HCT116 (cell line): ENCODE results near the gene EPHB2. TPM values are rescaled to one million over a fixed set of nuclear protein-coding genes. Genes with fewer than 3 reads are reported as not detected.

ENCODE experiments used
- ATAC-seq: fragments of 200-7000 bp; cut with Tn5 transposase; 2 replicates; pipeline ENCODE4 v1.9.1; 2020; ENCODE audit warnings: mild to moderate bottlenecking, moderate library complexity
- BruUV-seq: library from RNA; stranded (reverse); fragments of 400-500 nt; replicated peaks from 2 replicates; lab custom pipeline; 2021; lab: Mats Ljungman, UMichigan
- CTCF ChIA-PET: fragments of 300-600 bp; sonication (Branson Sonifier 250); formaldehyde crosslinking; loops from one replicate; lab custom pipeline; 2021; ENCODE audit warnings: antibody characterized with exemption; lab: Charles Lee
- POLR2A ChIA-PET: fragments of 300-600, 350-600 bp; sonication (Branson Sonifier 250); formaldehyde crosslinking; loops from one replicate; lab custom pipeline; 2021; ENCODE audit warnings: antibody characterized with exemption; lab: Charles Lee
- RAD21 ChIA-PET, 2 experiments: fragments of 300-600 bp; sonication (Branson Sonifier 250); formaldehyde crosslinking; loops; one replicate each; lab custom pipeline; 2023; ENCODE audit warnings: low total read pairs in 2 of 2; ENCODE audit not compliant: uncharacterized antibody in 2 of 2, unreplicated experiment in 2 of 2, low non-redundant PET in 1 of 2; lab: Charles Lee
- DNase-seq: peaks from one replicate; pipeline ENCODE4 v3.0.0-alpha.2; 2010; ENCODE audit warnings: low read depth, low spot score
- H2AFZ ChIP-seq: fragments of 200-600 bp; shearing (Covaris generic), sonication (generic); 2 replicates; pipeline ENCODE4 v1.6.1; 2017; ENCODE audit warnings: low read depth, mixed run types, mixed read lengths, antibody characterized with exemption, low read length; ENCODE audit not compliant: poor library complexity, severe bottlenecking
- H3K27ac ChIP-seq: 2 replicates; pipeline ENCODE4 v1.5.1; 2012; ENCODE audit warnings: low read depth, low read length
- H3K27me3 ChIP-seq: fragments of 200-600 bp; sonication (generic); 2 replicates; pipeline ENCODE4 v1.6.1; 2016; ENCODE audit warnings: mixed run types, low read length, mixed read lengths; ENCODE audit not compliant: insufficient read depth
- H3K36me3 ChIP-seq, 2 experiments: fragments of 200-500 bp in 1 of 2; fragments of 200-600 bp in 1 of 2; sonication (Bioruptor generic) in 1 of 2; sonication (generic) in 1 of 2; 2 replicates each; pipeline versions ENCODE4 v1.5.1 to v1.6.1; 2014 to 2016; ENCODE audit warnings: low read length in 2 of 2, inconsistent platforms in 1 of 2, mixed read lengths in 1 of 2, mixed run types in 1 of 2; ENCODE audit not compliant: insufficient read depth in 2 of 2, control insufficient read depth in 1 of 2
- H3K4me1 ChIP-seq, 2 experiments: fragments of 200-600 bp in 1 of 2; sonication (generic) in 1 of 2; 2 replicates each; pipeline versions ENCODE4 v1.5.1 to v1.6.1; 2012 to 2017; ENCODE audit warnings: low read length in 2 of 2, inconsistent platforms in 1 of 2, mild to moderate bottlenecking in 1 of 2, mixed read lengths in 1 of 2, mixed run types in 1 of 2, moderate library complexity in 1 of 2; ENCODE audit not compliant: insufficient read depth in 2 of 2, control insufficient read depth in 1 of 2
- H3K4me2 ChIP-seq: fragments of 200-600 bp; sonication (generic); 2 replicates; pipeline ENCODE4 v1.6.1; 2017; ENCODE audit warnings: mixed run types, low read length, mixed read lengths
- H3K4me3 ChIP-seq, 2 experiments: fragments of 200-600 bp in 1 of 2; sonication (generic) in 1 of 2; replicated peaks in 1 of 2; 2 replicates each; pipeline ENCODE4 v1.5.1; 2011 to 2016; ENCODE audit warnings: low read length in 2 of 2, control low read depth in 1 of 2, low read depth in 1 of 2, mild to moderate bottlenecking in 1 of 2, mixed read lengths in 1 of 2, mixed run types in 1 of 2
- H3K79me2 ChIP-seq: fragments of 200-600 bp; sonication (generic); 2 replicates; pipeline ENCODE4 v1.6.1; 2017; ENCODE audit warnings: mild to moderate bottlenecking, mixed run types, low read length, moderate library complexity, mixed read lengths; ENCODE audit not compliant: insufficient read depth
- H3K9ac ChIP-seq: fragments of 200-600 bp; sonication (generic); 2 replicates; pipeline ENCODE4 v1.6.1; 2016; ENCODE audit warnings: low read length, mixed read lengths
- H3K9me2 ChIP-seq: fragments of 200-600 bp; sonication (generic), shearing (Covaris generic); 2 replicates; pipeline ENCODE4 v1.6.1; 2017; ENCODE audit warnings: mixed run types, mild to moderate bottlenecking, moderate library complexity; ENCODE audit not compliant: insufficient read depth
- H3K9me3 ChIP-seq, 2 experiments: fragments of 200-500 bp in 1 of 2; fragments of 200-600 bp in 1 of 2; sonication (Bioruptor generic) in 1 of 2; sonication (generic) in 1 of 2; 2 replicates each; pipeline ENCODE4 v1.6.1; 2014 to 2017; ENCODE audit warnings: low read length in 2 of 2, mixed read lengths in 2 of 2, inconsistent platforms in 1 of 2, low read depth in 1 of 2, mild to moderate bottlenecking in 1 of 2, mixed run types in 1 of 2, moderate library complexity in 1 of 2; ENCODE audit not compliant: control insufficient read depth in 1 of 2, insufficient read depth in 1 of 2
- H4K20me1 ChIP-seq: fragments of 200-600 bp; sonication (generic), shearing (Covaris generic); 2 replicates; pipeline ENCODE4 v1.6.1; 2017; ENCODE audit warnings: mixed run types, mild to moderate bottlenecking, moderate library complexity; ENCODE audit not compliant: insufficient read depth
- CBX3 ChIP-seq: IDR thresholded peaks from 2 replicates; pipeline ENCODE4 v1.6.1; 2012; ENCODE audit warnings: low read depth
- CEBPB ChIP-seq: IDR thresholded peaks from 2 replicates; pipeline ENCODE4 v1.6.1; 2012; ENCODE audit warnings: low read depth
- ELF1 ChIP-seq: IDR thresholded peaks from 2 replicates; pipeline ENCODE4 v1.6.1; 2012; ENCODE audit warnings: low read depth, borderline replicate concordance
- EZH2 ChIP-seq: fragments of 200-600 bp; sonication (generic); IDR thresholded peaks from 2 replicates; pipeline ENCODE4 v1.6.1; 2017; ENCODE audit warnings: antibody characterized with exemption, mixed run types
- JUND ChIP-seq: IDR thresholded peaks from 2 replicates; pipeline ENCODE4 v1.6.1; 2012
- POLR2A ChIP-seq: IDR thresholded peaks from 2 replicates; pipeline ENCODE4 v1.7.0; 2011; ENCODE audit warnings: borderline replicate concordance; ENCODE audit not compliant: insufficient read depth, insufficient read length; ENCODE audit errors: extremely low read depth
- POLR2AphosphoS5 ChIP-seq: IDR thresholded peaks from 2 replicates; pipeline ENCODE4 v1.6.1; 2011; ENCODE audit warnings: mild to moderate bottlenecking, low read depth, low read length, moderate library complexity
- SP1 ChIP-seq: IDR thresholded peaks from 2 replicates; pipeline ENCODE4 v1.6.1; 2012; ENCODE audit warnings: low read depth
- SRF ChIP-seq: IDR thresholded peaks from 2 replicates; pipeline ENCODE4 v1.6.1; 2012; ENCODE audit warnings: low read depth
- TCF7L2 ChIP-seq: IDR thresholded peaks from 2 replicates; pipeline ENCODE4 v1.7.0; 2011; ENCODE audit warnings: borderline replicate concordance, inconsistent platforms; ENCODE audit not compliant: insufficient read depth, insufficient read length; ENCODE audit errors: extremely low read depth
- YY1 ChIP-seq: IDR thresholded peaks from 2 replicates; pipeline ENCODE4 v1.6.1; 2011; ENCODE audit warnings: low read length, low read depth, moderate library complexity, mild to moderate bottlenecking; ENCODE audit not compliant: insufficient replicate concordance; ENCODE audit errors: extremely low read depth
- ZNF274 ChIP-seq: fragments of 200-500 bp; sonication (Bioruptor generic); IDR thresholded peaks from 2 replicates; pipeline ENCODE4 v1.6.1; 2014; ENCODE audit warnings: mild to moderate bottlenecking, low read depth, low read length, inconsistent platforms
- intact Hi-C: fragments of 100-400 bp; cut with micrococcal nuclease; formaldehyde crosslinking; loops from 2 replicates; pipeline ENCODE4 v1.10.0; 2022
- total RNA-seq: library from RNA; stranded (reverse); gene quantifications from one replicate; pipeline ENCODE4 v1.2.1, GENCODE V29; 2021; ENCODE audit not compliant: unreplicated experiment
- TF ChIP-seq, protein P1 (sequence below): IDR thresholded peaks from 2 replicates; pipeline ENCODE4 v1.6.1; 2012; ENCODE audit warnings: low read depth
- TF ChIP-seq, protein P2 (sequence below), 3 experiments: fragments of 200-600 bp in 1 of 3; sonication (generic) in 1 of 3; IDR thresholded peaks in 2 of 3; conservative IDR thresholded peaks in 1 of 3; 2 replicates each; pipeline ENCODE4 v1.5.1; 2012 to 2017; ENCODE audit warnings: low read depth in 2 of 3, low read length in 2 of 3, antibody characterized with exemption in 1 of 3, borderline replicate concordance in 1 of 3, control low read depth in 1 of 3, mild to moderate bottlenecking in 1 of 3, mixed read lengths in 1 of 3, mixed run types in 1 of 3, moderate library complexity in 1 of 3; ENCODE audit not compliant: insufficient read depth in 1 of 3

Gene EPHB2
- total RNA-seq, 1 experiment from 2014 or later, result 19.5 TPM

DNA sequence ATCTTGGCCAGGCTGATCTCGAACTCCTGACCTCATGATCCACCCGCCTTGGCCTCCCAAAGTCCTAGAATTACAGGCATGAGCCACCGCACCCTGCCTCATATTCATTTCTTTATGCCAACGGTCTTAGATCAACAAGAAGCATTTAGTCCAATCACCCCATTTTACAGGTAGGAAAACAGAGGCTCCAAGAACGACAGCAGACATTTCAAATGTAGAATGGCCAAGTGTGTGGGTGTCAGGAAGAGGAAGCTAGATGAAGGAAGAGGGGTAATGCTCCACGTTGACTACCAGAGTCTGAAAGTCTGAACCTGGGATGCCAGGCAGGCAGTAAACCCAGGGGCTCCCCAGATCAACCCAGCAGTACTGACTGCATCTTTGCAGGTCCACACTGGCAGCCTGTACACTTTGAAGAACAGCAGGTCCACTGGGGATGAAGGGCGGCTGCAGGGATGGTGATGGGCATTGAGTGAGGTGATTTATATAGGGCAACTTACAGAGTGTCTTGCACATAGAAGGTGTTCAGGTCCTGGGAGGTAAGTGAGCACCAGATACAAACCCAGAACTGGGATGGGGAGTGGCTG lies 120.2 kb downstream of the EPHB2 start:
- Histone ChIP-seq H3K79me2 (no peaks in the 10 kb centered on the region), H3K4me1 (peaks cover 70 to 88% of the 10 kb centered on the region in 2 experiments), H4K20me1 (no peaks in the 10 kb centered on the region), H3K9ac (peak overlapping the region; percentile 67), H3K4me2 (peak overlapping the region; percentile 76), H3K9me2 (no peaks in the 10 kb centered on the region), H3K27me3 (no peaks in the 10 kb centered on the region), H2AFZ (no peak overlapping the region), H3K27ac (peak overlapping the region; percentile 93), H3K4me3 (no peak overlapping the region), H3K9me3 (no peaks in the 10 kb centered on the region), H3K36me3 (no peaks in the 10 kb centered on the region)
- POLR2A ChIA-PET, result no interaction called here
- no peak for TF ChIP-seq SP1
- no TSS peak for BruUV-seq
- CTCF ChIA-PET, result no interaction called here
- intact Hi-C loops, result no loop called here
- DNase-seq (no peak), ATAC-seq (no peak)
- RAD21 ChIA-PET, result no interaction called here

DNA sequence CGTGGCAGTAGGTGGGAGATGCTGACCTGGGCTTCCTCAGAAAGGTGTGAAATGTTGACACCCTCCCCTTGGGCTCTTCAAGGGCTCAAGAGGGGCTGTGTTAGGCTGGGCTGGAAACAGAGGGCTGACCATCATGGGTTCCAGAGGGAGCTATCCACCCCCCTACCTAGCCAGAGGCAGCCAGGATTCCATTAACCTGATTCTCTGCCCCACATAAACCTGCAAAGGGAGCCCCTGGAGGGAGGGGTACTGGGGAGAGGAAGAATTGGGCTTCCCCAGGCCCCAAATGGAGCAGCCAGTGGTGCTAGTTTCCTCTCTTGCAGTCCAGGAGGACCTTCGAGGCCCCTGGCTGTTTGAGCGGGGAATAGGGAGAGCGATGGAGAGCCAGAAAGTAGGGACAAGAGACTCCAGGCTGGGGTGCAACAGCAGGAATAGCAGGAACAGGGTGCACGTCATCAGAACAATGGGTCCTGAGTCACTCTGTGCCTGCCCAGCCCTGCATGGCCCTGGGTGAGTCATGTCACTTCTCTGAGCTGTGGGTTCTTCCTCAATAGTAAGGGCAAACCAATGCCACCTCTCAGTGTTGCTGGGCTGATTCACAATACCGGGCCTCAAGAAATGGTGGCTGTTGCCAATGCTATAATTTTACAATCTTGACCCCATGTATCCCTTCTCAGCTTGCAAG lies 121.2 kb downstream of the EPHB2 start:
- intact Hi-C loops, result no loop called here
- H3K79me2 ChIP-seq, result no peaks in the 10 kb centered on the region
- H3K27ac ChIP-seq, result peak overlapping the region; percentile 93
- peaks cover 60 to 78% of the 10 kb centered on the region in 2 experiments for H3K4me1 ChIP-seq
- ChIA-PET CTCF (interaction anchor here (1.0 kb wide), 1 partner anchor 128 kb away, joined by 3 read pairs; no protein-coding TSS in a partner anchor), RAD21 (no interaction called here), POLR2A (no interaction called here)
- BruUV-seq, result TSS peak; percentile 99
- H3K9me2 ChIP-seq, result no peaks in the 10 kb centered on the region
- peak overlapping the region; percentile 47 for H2AFZ ChIP-seq
- DNase-seq (peak; percentile 94), ATAC-seq (peak; percentile 93)
- no peaks in the 10 kb centered on the region for H3K36me3 ChIP-seq
- H3K27me3 ChIP-seq, result no peaks in the 10 kb centered on the region
- H4K20me1 ChIP-seq, result no peaks in the 10 kb centered on the region
- peak overlapping the region; percentile 12 to 45 for H3K4me3 ChIP-seq
- peak overlapping the region; percentile 76 for H3K4me2 ChIP-seq
- peak overlapping the region; percentile 67 for H3K9ac ChIP-seq
- no peaks in the 10 kb centered on the region for H3K9me3 ChIP-seq
- TF ChIP-seq CBX3, result peak; percentile 95
- TF ChIP-seq EZH2, result no peak
- no peak; the same call in 1 of the 2 replicates for TF ChIP-seq SRF
- no peak for TF ChIP-seq CEBPB
- no peak for TF ChIP-seq YY1
- TF ChIP-seq, protein P1, sequence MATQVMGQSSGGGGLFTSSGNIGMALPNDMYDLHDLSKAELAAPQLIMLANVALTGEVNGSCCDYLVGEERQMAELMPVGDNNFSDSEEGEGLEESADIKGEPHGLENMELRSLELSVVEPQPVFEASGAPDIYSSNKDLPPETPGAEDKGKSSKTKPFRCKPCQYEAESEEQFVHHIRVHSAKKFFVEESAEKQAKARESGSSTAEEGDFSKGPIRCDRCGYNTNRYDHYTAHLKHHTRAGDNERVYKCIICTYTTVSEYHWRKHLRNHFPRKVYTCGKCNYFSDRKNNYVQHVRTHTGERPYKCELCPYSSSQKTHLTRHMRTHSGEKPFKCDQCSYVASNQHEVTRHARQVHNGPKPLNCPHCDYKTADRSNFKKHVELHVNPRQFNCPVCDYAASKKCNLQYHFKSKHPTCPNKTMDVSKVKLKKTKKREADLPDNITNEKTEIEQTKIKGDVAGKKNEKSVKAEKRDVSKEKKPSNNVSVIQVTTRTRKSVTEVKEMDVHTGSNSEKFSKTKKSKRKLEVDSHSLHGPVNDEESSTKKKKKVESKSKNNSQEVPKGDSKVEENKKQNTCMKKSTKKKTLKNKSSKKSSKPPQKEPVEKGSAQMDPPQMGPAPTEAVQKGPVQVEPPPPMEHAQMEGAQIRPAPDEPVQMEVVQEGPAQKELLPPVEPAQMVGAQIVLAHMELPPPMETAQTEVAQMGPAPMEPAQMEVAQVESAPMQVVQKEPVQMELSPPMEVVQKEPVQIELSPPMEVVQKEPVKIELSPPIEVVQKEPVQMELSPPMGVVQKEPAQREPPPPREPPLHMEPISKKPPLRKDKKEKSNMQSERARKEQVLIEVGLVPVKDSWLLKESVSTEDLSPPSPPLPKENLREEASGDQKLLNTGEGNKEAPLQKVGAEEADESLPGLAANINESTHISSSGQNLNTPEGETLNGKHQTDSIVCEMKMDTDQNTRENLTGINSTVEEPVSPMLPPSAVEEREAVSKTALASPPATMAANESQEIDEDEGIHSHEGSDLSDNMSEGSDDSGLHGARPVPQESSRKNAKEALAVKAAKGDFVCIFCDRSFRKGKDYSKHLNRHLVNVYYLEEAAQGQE, result no peak
- TF ChIP-seq ELF1, result no peak
- peak; percentile 82 for TF ChIP-seq POLR2AphosphoS5
- no peak for TF ChIP-seq ZNF274
- no peak for TF ChIP-seq POLR2A
- TF ChIP-seq JUND, result peak; percentile 99
- peak; percentile 94 for TF ChIP-seq SP1
- no peak for TF ChIP-seq TCF7L2
- TF ChIP-seq, protein P2, sequence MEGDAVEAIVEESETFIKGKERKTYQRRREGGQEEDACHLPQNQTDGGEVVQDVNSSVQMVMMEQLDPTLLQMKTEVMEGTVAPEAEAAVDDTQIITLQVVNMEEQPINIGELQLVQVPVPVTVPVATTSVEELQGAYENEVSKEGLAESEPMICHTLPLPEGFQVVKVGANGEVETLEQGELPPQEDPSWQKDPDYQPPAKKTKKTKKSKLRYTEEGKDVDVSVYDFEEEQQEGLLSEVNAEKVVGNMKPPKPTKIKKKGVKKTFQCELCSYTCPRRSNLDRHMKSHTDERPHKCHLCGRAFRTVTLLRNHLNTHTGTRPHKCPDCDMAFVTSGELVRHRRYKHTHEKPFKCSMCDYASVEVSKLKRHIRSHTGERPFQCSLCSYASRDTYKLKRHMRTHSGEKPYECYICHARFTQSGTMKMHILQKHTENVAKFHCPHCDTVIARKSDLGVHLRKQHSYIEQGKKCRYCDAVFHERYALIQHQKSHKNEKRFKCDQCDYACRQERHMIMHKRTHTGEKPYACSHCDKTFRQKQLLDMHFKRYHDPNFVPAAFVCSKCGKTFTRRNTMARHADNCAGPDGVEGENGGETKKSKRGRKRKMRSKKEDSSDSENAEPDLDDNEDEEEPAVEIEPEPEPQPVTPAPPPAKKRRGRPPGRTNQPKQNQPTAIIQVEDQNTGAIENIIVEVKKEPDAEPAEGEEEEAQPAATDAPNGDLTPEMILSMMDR (IDR thresholded peaks at IDR 0.05 in 2 of 3, conservative IDR thresholded peaks at IDR 0.05 in 1 of 3; ENCODE audit: borderline replicate concordance in 1 of 3, insufficient read depth in 1 of 3, low read depth in 2 of 3, low read length in 2 of 3), result no peak
